NCI-H460 (cell line): Measurements from ENCODE around the gene SFPQ. TPM values are rescaled to one million over a fixed set of nuclear protein-coding genes. Genes with fewer than 3 reads are reported as not detected.
"Not testable (repeated sequence)": the region's sequence is repeated elsewhere in the genome, so short reads cannot be mapped to it uniquely, and the experiment has no call there.

Experiments used
- DNase-seq: peaks from one replicate; pipeline ENCODE4 v3.0.0-alpha.2; 2016; ENCODE audit warnings: low read depth; ENCODE audit errors: extremely low read depth
- polyA plus RNA-seq: library from polyadenylated mRNA; depleted of rRNA; stranded (reverse); fragments of >200 nt; gene quantifications from 2 replicates; pipeline ENCODE4 v1.2.3, GENCODE V29; 2014; cell fraction: nucleus; rRNA removed
- total RNA-seq: library from RNA; depleted of rRNA; stranded (reverse); fragments of >200 nt; shearing (Covaris generic); gene quantifications from 2 replicates; pipeline ENCODE4 v1.2.3, GENCODE V29; 2014; rRNA removed

The SFPQ gene
- total RNA-seq: 253 and 256 TPM in 2 replicates
- polyA plus RNA-seq: 400 and 519 TPM in 2 replicates

- DNase-seq: peak; percentile 97
Observed at GRCh38 chr1:35192853-35193664, at the start of gene SFPQ. Gene SFPQ, minus strand, starts transcription at chr1:35193145. Its CDS starts 96 bp downstream, at chr1:35193049.

- DNase-seq: not testable (repeated sequence)
Observed at GRCh38 chr1:35236772-35237171, 43.8 kb upstream of the SFPQ start.

DNA sequence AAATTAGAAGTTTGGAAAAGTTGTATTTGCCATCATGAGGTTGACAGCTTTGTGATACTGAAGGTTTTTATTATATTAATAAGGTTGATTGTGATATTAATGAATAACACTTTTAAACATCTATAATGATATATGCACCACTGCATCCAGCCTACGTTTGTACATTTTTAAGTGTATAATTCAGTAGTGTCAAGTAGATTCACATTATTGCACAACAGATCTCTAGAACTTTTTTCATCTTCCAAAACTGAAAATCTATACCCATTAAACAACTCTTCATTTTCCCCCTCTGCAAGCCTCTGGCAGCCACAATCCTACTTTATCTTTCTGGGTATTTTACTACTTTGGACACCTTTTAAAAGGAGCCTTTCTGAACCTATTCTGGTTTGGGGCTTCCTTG lies 38.3 kb upstream of the SFPQ start:
- DNase-seq: no peak

- no peak for DNase-seq
Observed at GRCh38 chr1:35229587-35230360, 36.8 kb upstream of the SFPQ start.

DNA sequence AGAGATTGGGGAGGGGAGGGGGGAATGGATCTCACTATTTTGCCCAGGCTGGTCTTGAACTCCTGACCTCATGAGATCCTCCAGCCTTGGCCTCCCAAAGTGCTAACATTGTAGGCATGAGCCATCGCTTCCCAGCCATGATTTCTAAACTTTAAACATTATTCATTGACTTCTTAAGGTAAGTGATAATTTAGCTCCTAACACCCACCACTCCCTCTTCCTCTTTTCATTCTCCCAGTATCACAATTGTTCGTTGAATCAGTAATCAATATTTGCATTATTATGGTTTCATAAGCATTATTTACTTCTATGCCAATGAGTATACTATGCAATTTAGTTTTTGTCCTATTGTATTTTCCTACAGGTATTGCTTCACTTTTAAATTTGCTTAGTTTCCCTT lies 33.6 kb upstream of the SFPQ start:
- DNase-seq: no peak

DNA sequence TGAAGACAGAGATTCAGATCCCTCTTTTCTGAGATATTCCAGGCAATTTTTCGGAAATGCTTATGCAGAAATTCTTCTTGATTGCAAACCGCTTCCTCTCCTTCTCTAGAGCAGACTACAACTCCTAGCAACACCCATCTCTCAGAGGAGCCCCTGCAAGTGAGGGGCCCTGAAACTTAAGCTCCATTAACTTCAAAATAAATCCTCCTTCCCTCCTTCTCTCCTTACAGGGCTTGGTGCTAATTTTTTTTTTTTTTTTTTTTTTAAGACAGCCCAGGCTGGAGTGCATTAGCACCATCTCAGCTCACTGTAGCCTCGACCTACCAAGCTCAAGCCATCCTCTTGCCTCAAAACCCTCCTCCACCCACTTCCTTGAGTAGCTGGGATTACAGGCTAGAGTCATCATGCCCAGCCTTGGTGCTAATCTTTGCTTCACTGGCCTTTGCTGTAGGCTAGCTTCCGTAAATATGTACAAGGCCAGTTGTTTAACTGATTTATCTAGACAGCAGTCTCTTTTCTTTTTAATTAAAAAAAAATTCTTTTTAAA lies 30.2 kb upstream of the SFPQ start:
- DNase-seq: no peak

GRCh38 chr1:35222322-35223083 lies 29.6 kb upstream of the SFPQ start:
- no peak for DNase-seq

DNA sequence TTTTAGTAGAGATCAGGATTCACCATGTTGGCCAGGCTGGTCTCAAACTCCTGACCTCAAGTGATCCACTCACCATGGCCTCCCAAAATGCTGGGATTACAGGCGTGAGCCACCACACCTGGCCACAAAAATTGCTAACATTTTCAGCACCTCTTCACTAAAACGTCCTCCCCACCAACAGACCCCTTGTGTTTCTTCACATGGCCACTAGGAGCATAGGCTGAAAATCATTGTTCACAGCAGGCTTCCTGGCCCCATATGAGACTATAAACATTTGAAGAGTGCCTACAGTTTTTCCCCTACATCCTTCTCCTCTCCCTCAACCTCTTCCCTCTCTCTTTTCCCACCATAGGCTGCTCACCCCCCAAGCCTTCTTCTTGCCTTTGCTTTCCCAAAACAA lies 28.0 kb upstream of the SFPQ start:
- DNase-seq: no peak

DNA sequence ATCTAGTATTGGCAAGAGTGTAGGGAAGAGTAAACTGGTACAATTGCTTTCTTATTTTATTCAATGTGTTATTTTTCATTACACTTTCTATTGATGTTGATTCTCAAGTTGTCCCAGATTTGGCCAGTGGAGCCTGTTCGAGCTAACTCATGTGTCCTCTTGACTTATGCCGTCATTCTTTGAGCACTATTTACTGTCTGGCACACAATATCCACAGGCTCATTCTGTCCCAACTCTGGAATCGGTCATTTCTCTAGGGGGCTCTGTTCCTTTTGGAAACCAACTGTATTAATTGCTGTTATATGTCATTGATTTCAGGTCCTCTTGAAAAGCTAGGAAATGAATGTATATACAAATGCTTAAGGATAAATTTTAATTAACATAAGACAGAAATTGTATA lies 22.4 kb upstream of the SFPQ start:
- DNase-seq: no peak

GRCh38 chr1:35211120-35211414 lies 18.1 kb upstream of the SFPQ start:
- DNase-seq: no peak

GRCh38 chr1:35210321-35211119 lies 17.6 kb upstream of the SFPQ start:
- no peak for DNase-seq

- no peak for DNase-seq
Observed at GRCh38 chr1:35203295-35203694, 10.3 kb upstream of the SFPQ start.

DNA sequence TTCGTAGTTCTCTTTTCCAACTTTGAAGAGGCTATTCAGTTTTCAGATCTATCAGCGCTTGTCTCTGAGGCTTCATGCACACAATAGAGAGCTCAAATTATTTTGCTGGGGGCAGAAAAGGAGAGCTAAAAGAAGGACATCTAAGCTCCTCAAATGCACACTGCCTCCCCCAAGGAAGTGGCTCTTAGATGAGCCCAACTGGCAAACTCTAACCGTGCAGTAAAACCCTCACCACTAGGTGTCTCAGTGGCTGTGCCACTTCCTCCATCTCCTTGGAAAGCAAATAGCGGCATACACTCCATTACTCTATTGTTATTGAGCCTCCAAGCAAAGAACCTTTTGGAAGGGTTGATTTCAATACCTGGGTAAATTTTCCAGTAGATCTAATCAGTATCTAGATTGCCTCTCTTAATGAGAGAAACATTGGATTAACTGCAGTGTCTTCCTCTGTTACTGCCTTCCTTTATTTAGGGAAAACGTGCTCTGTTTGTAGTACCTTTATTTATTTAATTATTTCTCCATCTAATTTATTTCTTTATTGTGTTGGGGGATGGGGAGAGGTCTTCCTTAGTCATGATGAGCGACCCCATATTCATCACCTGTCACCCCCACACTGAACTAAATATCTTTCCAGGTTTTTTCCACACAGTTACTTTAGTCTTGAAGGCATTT lies 9.2 kb upstream of the SFPQ start:
- peak; percentile 68 for DNase-seq

DNA sequence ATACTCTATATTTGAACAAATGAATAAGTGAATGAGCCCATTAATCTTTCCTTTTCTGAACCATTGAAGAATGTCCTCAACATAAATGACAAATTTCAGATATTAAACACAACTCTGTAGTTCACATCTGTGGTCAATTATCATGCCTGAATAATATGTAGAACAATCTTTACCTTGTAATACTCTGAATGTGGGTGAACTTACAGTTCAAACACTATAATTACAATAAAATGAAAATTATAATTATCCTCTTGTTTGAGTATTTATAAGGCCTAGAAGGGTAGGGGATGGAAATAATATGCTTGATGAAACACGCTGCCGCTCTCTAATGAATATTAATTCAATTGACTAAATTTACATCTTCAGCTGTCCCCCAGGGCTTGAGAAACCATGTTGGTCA lies 8.7 kb upstream of the SFPQ start:
- DNase-seq: no peak

- DNase-seq: peak; percentile 65
Observed at GRCh38 chr1:35192056-35192852, 691 bp downstream of the SFPQ start.

DNA sequence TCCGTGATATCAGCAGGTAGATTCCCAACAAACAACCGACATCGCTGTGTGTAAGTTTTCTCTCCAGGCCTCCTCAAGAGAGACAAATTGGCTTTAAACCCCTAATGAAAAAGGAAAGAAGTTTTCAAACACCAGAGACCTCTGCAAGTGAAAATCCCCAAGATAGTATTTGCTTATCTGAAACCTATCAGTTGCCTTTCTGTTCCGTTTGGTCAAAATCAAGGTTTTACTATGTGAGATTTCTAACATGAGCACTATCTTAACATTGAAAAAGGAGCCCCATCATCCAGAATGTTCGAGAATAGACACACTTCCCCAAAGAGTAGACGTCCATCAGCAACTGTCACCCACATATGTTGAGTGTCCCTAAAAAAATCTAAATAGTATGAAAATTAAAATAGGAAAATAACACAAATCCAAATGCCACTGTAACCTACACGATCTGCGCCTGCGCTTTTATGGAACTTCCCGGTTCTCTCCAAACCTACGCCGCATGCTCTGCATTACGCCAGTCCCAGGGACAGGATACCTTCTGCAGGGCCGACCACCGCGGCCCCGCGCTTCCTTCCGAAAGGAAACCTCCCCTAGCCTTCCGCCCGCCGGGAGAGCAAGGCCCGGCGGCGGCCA lies 1.4 kb downstream of the SFPQ start:
- DNase-seq: no peak

DNA sequence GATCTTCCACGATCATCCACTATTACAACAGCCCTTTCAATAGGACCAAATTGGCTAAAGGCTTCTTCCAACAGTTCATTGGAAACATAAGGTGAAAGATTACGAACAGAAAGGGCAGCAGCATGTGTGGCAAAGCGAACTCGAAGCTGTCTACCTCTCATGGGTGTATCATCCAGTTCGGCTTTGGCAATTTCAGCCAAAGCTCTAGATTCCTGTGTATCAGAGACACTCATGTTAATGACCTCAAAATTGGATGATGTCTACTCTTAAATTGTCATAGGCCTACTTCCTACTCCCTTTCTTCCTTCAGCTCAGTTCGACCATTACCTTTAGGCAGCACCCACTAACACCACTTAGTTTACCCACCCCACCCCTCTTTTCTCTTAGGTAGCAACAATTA lies 2.2 kb downstream of the SFPQ start:
- DNase-seq: no peak
